ENCODE data around the gene RAB3GAP2. TPM values are rescaled to one million over a fixed set of nuclear protein-coding genes. Genes with fewer than 3 reads are reported as not detected.
A peak's percentile ranks its signal among the peaks of the same experiment; 100 is the strongest.
"Not testable (repeated sequence)": the region's sequence is repeated elsewhere in the genome, so short reads cannot be mapped to it uniquely, and the experiment has no call there.

The RAB3GAP2 gene
- total RNA-seq, 1 experiment from 2014 or later = 17.8 TPM

DNA sequence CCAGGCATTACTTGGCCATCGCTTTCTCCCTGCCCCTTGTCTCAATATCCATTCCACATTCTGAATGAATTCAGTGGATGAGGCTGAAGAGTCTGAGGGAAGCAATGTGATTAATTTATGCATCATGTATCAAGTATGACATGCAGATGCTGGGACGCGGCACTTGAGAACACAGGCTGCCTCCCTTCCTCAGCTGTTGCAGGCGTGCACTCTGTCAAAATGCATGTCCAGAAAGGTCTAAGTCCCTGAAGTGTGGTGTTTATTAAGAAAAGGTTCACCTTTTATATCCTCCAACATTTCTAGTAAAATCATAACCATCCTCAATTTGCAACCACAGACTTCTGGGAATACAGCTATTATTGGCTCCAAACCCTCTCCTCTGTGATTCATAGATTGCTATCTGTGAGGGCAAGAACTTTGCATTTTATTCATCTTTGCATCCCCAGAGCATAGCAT, 22.6 kb upstream of the RAB3GAP2 start:
- in situ Hi-C loops (cut with HindIII; ENCODE audit: low sequenced_read_pairs) = no loop called here
- no peak for DNase-seq (ENCODE audit: low spot score)

DNA sequence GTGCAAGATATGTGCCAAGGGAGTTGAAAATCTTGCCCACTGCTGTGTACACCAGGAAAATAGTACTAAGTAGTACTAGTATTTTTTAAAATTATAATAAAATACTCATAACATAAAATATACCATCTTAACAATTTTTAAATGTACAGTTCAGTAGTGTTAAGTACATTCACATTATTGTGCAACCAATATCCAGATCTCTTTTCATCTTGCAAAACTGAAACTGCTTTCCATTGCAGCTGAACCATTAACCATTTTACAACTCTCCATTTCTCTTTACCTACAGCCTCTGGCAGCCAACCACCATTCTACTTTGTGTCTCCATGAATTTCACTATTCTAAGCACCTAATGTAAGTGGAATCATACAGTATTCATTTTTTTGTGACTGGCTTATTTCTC, 19.3 kb upstream of the RAB3GAP2 start:
- no peak for DNase-seq (ENCODE audit: low spot score)
- in situ Hi-C loops (cut with HindIII; ENCODE audit: low sequenced_read_pairs) = no loop called here

DNA sequence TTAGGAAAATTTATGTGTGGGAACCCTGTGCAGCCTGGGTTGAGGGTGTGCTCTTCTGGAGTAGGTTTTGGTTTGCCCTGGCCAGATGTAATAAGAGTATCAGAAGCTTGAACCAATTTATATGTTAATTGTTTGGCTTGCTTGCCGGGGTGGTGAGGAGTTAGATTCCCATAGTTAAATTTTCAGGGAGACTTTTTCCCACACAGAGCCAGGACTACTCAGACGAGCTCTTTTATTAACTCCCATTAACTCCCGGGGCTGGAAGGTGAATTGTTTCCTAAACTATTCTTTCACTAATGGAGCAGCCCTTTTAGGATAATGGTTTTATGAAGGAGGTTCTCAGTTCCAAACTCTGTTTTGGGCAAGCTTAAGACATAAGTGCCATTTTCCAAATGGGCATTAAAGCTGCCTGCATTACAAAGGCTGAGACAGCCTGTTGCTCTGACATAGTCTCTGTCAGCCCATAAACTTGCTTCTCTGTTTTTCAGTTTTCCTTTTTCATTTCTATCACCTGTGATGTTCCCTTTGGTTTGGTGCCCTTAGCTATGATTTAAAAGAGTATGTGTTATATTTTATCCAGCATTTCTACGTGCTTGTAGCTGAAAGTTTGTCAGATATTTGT, 18.0 kb upstream of the RAB3GAP2 start:
- in situ Hi-C loops (cut with HindIII; ENCODE audit: low sequenced_read_pairs) = no loop called here
- DNase-seq (ENCODE audit: low spot score) = no peak

DNA sequence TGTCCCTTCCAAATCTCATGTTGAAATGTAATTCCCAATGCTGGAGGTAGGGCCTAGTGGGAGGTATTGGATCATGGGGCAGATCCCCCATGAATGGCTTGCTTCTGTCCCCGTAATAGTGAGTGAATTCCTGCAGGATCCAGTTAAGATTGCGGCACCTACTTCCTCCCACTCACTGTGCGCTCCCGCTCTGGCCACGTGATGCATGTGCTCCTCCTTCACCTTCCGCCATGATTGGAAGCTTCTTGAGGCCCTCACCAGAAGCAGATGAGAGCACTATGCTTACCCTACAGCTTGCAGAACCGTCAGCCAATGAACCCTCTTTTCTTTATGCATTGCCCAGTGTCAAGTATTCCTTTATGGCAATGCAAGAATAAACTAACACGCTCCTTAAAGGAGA, 14.9 kb upstream of the RAB3GAP2 start:
- no peak for DNase-seq (ENCODE audit: low spot score)
- in situ Hi-C loops (cut with HindIII; ENCODE audit: low sequenced_read_pairs) = no loop called here

DNA sequence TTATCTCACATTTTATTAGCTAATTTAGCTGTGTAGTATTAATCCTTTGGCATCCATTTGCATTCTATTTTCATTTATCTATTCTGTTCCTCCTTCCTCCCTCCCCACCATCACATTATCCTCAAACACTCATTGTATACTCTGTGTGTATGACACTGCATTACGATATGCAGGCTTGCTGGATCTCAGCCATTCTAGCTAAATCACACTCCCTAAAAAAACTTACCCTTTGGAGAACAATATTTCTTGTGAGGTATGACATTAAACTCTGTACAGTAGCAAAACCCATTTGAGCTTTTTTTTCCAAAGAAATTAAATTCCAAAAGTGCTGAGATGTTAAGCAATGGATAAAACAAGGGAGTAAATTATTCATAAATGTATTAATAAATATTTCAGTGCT, 11.4 kb upstream of the RAB3GAP2 start:
- DNase-seq (ENCODE audit: low spot score) = no peak
- in situ Hi-C loops (cut with HindIII; ENCODE audit: low sequenced_read_pairs) = no loop called here

DNA sequence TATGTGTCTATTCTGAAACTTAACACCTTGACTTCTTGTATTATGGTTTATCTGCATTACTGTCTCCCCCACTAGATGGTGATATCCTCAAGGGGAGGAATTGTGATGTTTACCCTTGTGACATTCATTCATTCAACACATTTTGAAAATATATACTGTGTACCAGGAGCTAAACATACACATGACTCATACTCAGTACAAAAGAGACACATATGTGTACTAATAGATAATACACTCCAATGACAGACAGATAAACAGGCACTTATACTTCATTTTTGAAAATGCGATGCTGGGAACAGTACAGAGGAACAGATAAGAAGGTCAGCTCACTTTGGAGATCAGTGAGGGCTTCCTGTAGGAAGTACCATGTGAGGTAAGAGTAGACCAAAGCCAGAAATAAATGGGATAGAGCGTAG, 8.9 kb upstream of the RAB3GAP2 start:
- in situ Hi-C loops (cut with HindIII; ENCODE audit: low sequenced_read_pairs) = no loop called here
- no peak for DNase-seq (ENCODE audit: low spot score)

DNA sequence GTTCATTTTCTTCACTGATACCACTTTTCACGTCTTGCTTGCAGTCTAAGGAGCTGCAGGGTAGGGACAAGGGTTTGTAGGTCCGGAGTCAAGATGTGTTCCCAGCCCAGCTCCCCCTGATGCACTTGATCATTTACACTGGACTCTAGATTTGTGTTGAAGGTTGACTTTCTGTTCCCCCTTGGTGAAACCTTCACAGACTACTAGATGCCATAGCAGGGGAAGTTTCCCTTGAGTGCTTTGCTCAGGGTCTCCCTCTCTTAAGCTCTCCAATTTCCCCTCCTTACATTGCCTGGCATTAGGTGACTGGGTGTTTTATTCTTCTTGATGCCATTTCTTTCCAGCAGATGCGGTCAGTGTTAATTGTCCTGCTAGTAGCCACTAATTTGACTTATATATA, 8.0 kb upstream of the RAB3GAP2 start:
- in situ Hi-C loops (cut with HindIII; ENCODE audit: low sequenced_read_pairs) = no loop called here
- DNase-seq (ENCODE audit: low spot score) = no peak

DNA sequence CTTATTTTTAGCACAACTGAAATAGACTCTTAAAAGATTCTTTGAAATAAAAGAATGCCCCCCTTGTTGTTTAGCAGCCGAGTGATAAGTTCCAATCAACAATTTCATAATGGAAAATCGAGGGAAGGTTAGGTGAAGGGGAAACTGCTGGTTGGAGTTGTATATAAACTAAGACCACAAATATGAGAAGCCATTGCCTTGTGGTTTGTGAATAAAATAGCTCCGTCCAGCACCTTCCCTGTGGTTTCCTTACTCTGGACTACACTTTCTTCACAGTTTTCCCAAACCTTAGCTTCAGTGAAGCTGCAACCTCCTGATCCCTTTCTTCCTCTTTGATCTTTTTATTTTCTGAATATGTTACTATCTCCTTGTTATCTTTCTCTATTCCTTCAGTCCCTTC, 6.7 kb upstream of the RAB3GAP2 start:
- in situ Hi-C loops (cut with HindIII; ENCODE audit: low sequenced_read_pairs) = loop anchor here (10.0 kb wide), 1 partner anchor 214 kb away; no protein-coding TSS in a partner anchor
- no peak for DNase-seq (ENCODE audit: low spot score)

DNA sequence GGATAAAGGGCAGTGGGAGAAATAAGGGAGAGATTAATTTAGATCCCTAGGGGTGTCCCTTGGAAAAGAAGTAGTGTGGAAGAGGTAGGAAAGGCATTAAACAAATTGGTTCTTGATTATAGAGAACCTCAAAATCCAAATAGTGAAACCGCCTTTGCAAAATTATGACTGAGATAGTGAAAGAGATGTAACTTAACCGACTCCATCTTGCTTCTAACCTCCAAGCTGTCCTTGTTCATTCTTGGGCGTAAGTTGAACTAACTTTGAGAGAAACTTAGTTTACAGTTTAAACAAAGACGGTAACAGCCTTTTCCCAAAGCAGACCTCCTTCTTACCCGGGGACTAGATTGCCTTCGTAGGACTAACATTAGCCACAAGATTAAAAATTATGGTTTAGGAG, 3.2 kb upstream of the RAB3GAP2 start:
- in situ Hi-C loops (cut with HindIII; ENCODE audit: low sequenced_read_pairs) = loop anchor here (10.0 kb wide), 1 partner anchor 211 kb away; no protein-coding TSS in a partner anchor
- no peak for DNase-seq (ENCODE audit: low spot score)

DNA sequence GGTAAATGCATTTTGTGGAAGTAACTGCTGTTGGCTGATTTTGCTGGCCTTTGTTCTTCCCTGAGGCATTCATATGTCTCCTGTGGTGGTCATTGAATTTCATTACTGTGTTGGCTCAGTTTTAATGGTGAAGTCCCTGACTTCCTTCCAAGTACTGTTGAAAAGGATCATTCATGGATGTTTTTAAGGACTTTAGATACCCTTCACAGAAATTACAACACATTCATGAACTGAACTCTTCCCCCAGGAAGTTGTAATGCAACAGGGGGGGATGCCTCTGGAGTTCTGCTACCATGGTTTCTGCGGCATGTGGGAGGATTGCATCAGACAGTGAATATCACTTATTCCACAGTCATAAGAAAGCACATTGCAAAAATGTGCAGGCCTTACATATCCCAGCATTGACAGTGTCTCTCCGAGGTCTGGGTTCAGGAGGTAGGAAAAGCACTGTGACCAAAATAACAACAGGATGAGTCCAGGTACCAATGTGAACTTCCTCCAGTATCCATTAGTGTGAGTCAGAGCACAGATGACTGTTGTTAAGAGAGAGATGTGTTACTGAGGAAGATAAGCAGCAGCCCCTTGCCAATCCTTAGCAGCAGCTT, 2.1 kb upstream of the RAB3GAP2 start:
- in situ Hi-C loops (cut with HindIII; ENCODE audit: low sequenced_read_pairs) = loop anchor here (10.0 kb wide), 1 partner anchor 210 kb away; no protein-coding TSS in a partner anchor
- DNase-seq (ENCODE audit: low spot score) = no peak

DNA sequence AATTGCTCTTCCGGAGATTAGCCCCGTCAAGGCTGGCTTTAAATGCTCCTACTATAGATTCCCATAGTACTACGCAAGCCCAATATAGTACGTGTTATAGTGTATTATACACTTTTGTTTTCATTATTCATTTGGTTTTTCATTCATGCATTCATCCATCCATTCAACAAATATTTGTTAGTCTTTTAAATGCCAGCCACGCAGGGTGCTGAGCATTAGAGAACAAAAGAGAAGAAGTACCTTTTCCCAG, 513 bp upstream of the RAB3GAP2 start:
- DNase-seq (ENCODE audit: low spot score) = no peak
- in situ Hi-C loops (cut with HindIII; ENCODE audit: low sequenced_read_pairs) = loop anchor here (10.0 kb wide), 1 partner anchor 208 kb away; no protein-coding TSS in a partner anchor

DNA sequence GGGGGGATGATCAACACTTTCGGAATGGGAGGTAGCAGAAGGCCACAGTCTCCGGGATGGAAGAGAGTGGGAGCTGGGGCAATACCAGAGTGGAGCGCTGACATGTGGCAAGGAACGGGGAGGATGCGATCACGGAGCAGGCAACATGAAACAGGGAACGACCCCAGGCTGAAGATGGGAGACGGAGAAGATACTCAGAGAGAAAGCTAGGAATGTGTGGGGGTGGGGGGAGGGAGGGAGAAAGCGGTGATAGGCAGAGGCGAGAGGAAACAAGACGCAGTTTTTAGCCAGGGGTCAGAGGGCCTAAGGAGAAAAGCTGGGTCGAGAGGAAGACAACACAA, 577 bp downstream of the RAB3GAP2 start:
- in situ Hi-C loops (cut with HindIII; ENCODE audit: low sequenced_read_pairs) = loop anchor here (10.0 kb wide), 1 partner anchor 207 kb away; no protein-coding TSS in a partner anchor
- peak; percentile 34 for DNase-seq (ENCODE audit: low spot score)

DNA sequence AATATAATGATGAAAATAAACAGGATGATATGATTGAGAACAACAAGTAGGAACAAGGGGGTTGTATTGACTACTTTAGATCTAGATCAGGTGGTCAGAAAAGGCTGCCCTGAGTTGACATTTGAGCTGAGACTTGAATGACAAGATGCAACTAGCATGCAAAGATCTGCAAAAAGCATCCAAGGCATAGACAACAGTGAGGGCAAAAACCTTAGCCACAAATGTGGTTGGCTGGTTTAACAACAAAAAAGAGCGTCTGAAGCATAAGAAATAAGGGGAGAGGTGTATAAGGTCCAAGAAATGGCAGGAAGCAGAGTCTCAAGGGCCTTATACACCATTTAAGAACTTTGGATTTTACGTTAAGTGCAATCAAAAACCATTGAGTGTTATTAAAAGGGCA, 3.2 kb downstream of the RAB3GAP2 start:
- DNase-seq (ENCODE audit: low spot score) = no peak
- in situ Hi-C loops (cut with HindIII; ENCODE audit: low sequenced_read_pairs) = no loop called here

DNA sequence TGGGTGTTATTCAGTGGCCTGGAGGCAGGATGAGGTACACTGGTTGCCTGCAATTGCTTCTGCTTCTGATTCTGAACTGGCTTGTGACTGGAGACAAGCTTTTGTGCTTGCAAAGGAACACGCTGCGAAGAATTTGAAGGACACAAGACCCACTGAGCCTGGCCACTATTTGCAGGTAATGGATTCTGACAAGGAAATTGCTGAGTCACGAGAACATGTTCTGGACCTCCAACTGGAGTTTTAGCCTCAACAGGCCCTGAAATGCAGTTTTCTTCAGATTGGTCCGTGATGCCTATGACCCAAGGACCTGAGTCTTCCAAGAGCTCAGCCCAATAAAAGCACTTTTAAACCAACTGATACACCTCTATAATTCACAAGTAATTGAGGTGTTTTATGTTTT, 4.6 kb downstream of the RAB3GAP2 start:
- no peak for DNase-seq (ENCODE audit: low spot score)
- in situ Hi-C loops (cut with HindIII; ENCODE audit: low sequenced_read_pairs) = no loop called here

DNA sequence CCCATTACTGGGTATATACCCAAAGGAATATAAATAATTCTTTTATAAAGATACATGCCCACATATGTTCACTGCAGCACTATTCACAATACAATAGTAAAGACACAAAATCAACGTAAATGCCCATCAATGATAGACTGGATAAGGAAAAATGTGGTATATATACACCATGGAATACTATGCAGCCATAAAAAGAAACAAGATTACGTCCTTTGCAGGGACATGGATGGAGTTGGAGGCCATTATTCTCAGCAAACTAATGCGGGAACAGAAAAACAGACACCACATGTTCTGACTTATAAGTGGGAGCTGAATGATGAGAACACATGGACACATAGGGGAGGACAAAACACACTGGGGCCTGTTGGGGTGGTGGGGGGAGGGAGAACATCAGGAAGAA, 12.0 kb downstream of the RAB3GAP2 start:
- in situ Hi-C loops (cut with HindIII; ENCODE audit: low sequenced_read_pairs); DNase-seq (ENCODE audit: low spot score): not testable (repeated sequence)

DNA sequence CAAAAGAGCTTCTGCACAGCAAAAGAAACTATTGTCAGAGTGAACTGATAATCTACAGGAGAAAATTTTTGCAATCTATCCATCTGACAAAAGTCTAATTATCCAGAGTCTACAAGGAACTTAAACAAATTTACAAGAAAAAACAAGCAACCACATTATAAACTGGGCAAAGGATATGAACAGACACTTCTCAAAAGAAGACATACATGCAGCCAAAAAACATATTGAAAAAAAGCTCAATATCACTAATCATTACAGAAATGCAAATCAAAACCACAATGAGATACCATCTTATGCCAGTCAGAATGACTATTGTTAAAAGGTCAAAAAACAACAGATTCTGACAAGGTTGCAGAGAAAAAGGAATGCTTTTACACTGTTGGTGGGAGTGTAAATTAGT, 12.5 kb downstream of the RAB3GAP2 start:
- in situ Hi-C loops (cut with HindIII; ENCODE audit: low sequenced_read_pairs); DNase-seq (ENCODE audit: low spot score): not testable (repeated sequence)

DNA sequence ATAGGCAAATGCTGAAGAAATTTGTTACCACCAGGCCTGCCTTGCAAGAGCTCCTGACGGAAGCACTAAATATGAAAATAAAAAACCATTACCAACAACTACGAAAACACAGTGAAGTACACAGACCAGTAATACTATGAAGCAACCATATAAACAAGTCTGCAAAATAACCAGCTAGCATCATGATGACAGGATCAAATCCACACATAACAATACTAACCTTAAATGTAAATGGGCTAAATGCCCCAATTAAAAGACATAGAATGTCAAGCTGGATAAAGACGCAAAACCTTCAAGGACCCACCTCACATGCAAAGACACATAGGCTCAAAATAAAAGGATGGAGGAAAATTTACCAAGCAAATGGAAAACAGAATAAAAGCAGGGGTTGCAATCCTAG, 16.1 kb downstream of the RAB3GAP2 start:
- DNase-seq (ENCODE audit: low spot score); in situ Hi-C loops (cut with HindIII; ENCODE audit: low sequenced_read_pairs): not testable (repeated sequence)

DNA sequence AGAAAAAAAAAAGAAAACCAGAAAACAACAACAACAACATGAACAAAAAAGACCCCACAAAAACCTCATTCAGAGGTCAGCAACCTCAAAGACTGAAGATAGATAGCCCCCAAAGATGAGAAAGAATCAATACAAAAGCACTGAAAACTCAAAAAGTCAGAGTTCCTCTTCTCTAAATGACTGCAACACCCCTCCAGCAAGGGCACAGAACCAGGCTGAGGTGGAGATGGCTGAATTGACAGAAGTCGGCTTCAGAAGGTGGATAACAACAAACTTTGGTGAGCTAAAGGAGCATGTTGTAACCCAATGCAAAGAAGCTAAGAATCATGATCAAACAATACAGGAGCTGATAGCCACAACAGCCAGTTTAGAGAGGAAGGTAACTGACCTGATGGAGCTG, 17.0 kb downstream of the RAB3GAP2 start:
- in situ Hi-C loops (cut with HindIII; ENCODE audit: low sequenced_read_pairs) = no loop called here
- no peak for DNase-seq (ENCODE audit: low spot score)

DNA sequence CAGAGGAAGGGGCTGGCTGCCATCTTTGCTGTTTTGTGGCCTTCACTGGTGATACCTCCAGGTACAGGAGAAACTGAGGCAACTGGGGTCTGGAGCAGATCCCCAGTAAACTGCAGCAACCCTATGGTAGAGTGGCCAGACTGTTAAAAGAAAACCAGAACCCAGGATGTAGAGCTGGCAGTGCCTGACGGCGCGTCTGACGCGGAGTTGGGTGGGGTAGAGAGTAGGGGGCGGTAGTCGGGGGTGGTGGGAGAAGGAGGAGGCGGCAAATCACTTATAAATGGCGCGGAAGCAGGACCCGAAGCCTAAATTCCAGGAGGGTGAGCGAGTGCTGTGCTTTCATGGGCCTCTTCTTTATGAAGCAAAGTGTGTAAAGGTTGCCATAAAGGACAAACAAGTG, 19.0 kb downstream of the RAB3GAP2 start:
- DNase-seq (ENCODE audit: low spot score); in situ Hi-C loops (cut with HindIII; ENCODE audit: low sequenced_read_pairs): not testable (repeated sequence)

DNA sequence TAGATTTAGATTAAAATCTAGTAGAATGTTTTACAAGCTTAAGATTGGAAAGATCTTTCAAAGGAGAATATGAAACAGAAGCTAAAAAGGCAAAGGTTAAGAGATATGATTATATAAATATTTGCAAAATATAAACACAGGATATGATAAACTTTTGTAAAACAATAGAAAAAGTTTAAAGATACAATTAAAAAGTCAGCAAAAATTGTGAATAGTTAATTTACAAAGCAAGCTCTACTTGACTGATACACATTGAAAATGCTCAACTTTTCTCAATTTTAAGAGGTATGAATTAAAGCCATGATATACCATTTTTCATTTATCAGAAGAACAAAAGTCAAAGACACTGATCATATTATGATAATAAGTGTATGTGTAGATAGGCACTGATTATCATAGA, 21.0 kb downstream of the RAB3GAP2 start:
- in situ Hi-C loops (cut with HindIII; ENCODE audit: low sequenced_read_pairs) = no loop called here
- DNase-seq (ENCODE audit: low spot score) = no peak

DNA sequence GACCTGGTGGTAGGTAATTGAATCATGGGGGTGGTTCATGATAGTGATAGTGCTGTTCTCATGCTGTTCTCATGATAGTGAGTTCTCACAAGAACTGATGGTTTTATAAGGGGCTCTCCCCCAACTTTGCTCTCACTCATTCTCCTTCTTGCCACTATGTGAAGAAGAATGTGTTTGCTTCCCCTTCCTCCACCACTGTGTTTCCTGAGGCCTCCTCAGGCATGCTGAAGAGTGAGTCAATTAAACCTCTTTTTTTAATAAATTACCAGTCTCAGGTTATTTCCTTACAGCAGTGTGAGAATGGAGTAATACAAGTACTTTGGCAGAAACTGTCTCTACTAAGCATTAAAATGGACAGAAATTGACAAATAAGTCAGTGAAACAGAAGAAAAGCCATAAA, 21.6 kb downstream of the RAB3GAP2 start:
- DNase-seq (ENCODE audit: low spot score) = no peak
- in situ Hi-C loops (cut with HindIII; ENCODE audit: low sequenced_read_pairs) = no loop called here

Measured in G401 (cell line).